Kidney epithelial cell (primary cell): ENCODE measurements around the gene DOK7. TPM values are rescaled to one million over a fixed set of nuclear protein-coding genes. Genes with fewer than 3 reads are reported as not detected.

ENCODE experiments used
- DNase-seq: peaks from one replicate; pipeline ENCODE4 v3.0.0-alpha.2; 2010; ENCODE audit warnings: low read depth
- H3K27me3 ChIP-seq: 2 replicates; pipeline ENCODE4 v1.6.0; 2011; ENCODE audit warnings: low read length; ENCODE audit not compliant: control insufficient read depth, insufficient read depth
- H3K36me3 ChIP-seq: 2 replicates; pipeline ENCODE4 v1.5.1; 2011; ENCODE audit warnings: low read length; ENCODE audit not compliant: control insufficient read depth, insufficient read depth
- H3K4me3 ChIP-seq: 2 replicates; pipeline ENCODE4 v1.5.1; 2011; ENCODE audit warnings: low read depth, mild to moderate bottlenecking, control low read depth, low read length
- total RNA-seq: library from RNA; depleted of rRNA; stranded (reverse); fragments of >200 nt; gene quantifications from 2 replicates; pipeline ENCODE4 v1.2.3, GENCODE V29; 2015
- TF ChIP-seq, protein P1 (sequence below): IDR thresholded peaks from 2 replicates; pipeline ENCODE4 v1.5.1; 2011; ENCODE audit warnings: mild to moderate bottlenecking, moderate library complexity, low read length, control low read depth, inconsistent platforms; ENCODE audit not compliant: insufficient read depth, poor library complexity, severe bottlenecking

The DOK7 gene
- total RNA-seq, 1 donor from 2014 or later: 6.9 TPM

DNA sequence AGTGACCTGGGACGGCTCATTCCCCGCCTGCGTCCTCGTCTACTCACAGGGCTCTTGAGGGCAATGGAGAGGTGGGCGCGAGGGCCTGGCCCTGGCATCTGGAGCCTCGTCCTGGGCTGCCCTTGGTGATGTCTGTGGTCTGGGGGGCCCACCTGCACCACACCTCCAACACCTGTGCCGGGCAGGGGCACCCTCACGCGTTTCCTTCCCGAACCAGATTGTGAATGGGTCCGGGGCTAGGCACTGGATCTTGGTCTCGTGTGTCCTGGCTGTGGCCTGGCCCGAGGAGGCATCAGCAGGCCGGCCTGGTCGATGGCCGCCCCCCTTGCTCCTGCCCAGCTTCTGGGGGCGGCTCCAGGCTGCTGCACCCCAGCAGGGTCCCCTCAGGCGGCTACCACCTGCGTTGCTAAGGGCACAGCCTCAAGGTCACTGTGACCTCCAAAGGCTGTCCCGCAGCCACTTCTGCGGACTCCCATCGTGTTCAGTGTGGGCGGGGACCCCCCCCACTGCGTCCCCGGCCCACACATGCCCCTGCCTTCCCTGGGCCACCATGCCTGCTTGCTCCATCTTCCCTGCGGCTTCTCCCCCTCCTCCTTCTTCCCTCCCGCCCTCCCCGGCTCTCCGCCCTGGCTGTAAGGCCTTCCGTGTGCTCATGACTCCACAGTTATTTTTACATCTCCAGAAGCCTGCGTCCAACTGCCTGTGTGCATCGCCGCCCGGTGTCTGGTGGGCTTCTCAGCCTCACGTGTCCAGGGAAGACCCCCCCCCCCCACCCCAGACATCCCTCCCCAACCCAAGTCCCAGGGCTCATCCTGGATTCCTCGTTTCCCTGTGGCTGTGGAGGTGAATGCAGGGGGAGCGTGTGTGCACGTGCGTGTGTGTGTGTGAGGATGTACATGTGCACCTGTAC lies 3.8 kb downstream of the DOK7 start:
- peaks cover 27% of the 10 kb centered on the region for H3K27me3 ChIP-seq
- H3K4me3 ChIP-seq: no peak overlapping the region
- H3K36me3 ChIP-seq: no peaks in the 10 kb centered on the region
- TF ChIP-seq, protein P1, sequence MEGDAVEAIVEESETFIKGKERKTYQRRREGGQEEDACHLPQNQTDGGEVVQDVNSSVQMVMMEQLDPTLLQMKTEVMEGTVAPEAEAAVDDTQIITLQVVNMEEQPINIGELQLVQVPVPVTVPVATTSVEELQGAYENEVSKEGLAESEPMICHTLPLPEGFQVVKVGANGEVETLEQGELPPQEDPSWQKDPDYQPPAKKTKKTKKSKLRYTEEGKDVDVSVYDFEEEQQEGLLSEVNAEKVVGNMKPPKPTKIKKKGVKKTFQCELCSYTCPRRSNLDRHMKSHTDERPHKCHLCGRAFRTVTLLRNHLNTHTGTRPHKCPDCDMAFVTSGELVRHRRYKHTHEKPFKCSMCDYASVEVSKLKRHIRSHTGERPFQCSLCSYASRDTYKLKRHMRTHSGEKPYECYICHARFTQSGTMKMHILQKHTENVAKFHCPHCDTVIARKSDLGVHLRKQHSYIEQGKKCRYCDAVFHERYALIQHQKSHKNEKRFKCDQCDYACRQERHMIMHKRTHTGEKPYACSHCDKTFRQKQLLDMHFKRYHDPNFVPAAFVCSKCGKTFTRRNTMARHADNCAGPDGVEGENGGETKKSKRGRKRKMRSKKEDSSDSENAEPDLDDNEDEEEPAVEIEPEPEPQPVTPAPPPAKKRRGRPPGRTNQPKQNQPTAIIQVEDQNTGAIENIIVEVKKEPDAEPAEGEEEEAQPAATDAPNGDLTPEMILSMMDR: no peak
- DNase-seq: no peak

DNA sequence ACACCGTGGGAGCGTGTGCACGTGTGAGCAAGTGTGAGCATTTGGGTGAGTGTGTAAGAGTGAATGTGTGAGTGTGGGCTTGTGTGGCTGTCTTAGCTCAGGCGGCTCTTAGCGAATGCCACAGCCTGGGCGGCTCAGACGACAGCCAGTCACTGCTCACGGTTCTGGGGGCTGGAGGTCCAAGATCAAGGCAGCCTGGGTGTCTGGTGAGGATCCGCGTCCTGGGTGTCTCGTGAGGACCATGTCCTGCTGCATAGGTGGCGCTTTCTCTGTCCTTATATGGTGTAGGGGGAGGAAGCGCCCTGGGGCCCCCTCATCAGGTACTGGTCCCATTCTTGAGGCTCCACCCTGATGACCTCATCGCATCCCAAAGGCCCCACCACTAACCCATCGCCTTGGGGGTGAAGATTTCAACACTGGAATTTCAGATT lies 4.5 kb downstream of the DOK7 start:
- TF ChIP-seq, protein P1: no peak
- Histone ChIP-seq H3K36me3 (no peaks in the 10 kb centered on the region), H3K4me3 (no peak overlapping the region), H3K27me3 (peaks cover 26% of the 10 kb centered on the region)
- DNase-seq: no peak

DNA sequence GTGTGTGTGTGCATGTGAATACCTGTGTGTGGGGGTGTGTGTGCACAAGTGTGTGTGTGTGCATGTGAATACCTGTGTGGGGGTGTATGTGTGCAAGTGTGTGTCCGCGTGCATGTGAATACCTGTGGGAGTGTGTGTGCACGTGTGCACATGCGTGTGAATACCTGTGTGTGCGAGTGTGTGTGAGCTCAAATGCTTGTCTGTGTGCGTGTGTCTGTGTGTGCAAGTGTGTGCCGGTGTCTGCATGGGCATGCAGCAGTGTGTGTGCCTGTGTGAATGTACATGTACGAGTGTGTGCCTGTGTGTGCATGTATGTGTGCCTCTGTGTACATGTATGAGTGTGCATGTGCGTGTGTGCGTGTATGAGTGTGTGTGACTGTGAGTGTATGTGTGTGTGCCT lies 5.0 kb downstream of the DOK7 start:
- TF ChIP-seq, protein P1: no peak
- DNase-seq: no peak
- Histone ChIP-seq H3K36me3 (no peaks in the 10 kb centered on the region), H3K4me3 (no peak overlapping the region), H3K27me3 (peaks cover 25% of the 10 kb centered on the region)

DNA sequence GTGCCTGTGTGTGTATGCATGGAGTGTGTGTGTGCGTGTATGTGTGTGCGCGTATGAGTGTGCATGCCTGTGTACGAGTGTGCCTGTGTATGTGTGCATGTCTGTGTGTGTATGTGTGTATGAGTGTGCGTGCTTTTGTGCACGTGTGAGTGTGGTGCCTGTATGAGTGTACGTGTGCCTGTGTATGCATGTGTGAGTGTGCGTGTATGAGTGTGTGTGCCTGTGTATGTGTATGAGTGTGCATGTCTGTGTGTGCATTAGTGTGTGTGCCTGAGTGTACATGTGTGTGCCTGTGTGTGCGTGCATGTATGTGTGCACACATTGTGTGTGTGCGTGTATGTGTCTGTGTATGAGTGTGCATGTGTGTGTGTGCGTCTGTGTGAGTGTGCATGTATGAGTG lies 5.7 kb downstream of the DOK7 start:
- TF ChIP-seq, protein P1: no peak
- Histone ChIP-seq H3K27me3 (peaks cover 21% of the 10 kb centered on the region), H3K4me3 (no peak overlapping the region), H3K36me3 (no peaks in the 10 kb centered on the region)
- no peak for DNase-seq

DNA sequence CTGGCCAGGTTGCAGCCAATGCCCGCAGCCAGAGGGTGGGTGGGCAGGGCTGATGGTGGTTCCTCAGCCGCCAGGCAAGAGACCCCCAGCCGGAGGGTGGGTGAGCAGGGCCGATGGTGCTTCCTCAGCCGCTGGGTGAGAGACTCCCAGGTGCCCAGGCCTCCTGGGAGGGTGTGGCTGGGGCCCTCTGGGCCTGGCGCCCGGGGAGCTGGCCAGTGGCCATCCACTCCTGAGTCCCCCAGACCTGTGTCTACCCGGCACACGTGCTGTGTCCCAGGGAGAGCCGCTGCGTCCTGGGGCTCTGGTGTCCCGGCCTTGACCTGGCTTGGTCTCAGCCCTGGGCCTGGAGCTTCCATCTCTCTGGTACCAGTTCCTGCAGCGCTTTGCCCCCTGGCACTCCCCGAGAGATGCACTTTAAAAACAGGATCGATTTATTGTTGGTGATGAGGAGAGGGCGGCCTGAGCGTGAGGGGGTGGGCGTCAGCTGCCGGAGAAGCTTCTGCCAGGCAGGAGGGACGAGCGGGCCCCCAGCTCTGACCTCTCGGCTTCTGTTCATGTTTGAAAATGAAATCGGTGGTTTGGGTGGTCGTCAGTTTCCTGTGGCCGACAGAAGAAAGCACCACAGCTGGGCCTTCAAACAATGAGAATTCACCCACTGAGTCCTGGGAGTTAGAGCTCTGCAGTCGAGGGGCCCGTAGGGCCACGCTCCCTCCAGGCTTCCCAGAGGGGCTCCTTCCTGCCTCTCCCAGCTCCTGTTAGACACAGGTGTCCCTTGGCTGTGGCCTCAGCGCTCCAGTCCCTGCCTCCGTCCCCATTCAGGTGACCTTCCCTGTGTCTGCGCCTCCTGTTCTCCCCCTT lies 6.5 kb downstream of the DOK7 start:
- Histone ChIP-seq H3K4me3 (no peak overlapping the region), H3K36me3 (no peaks in the 10 kb centered on the region), H3K27me3 (peaks cover 15% of the 10 kb centered on the region)
- TF ChIP-seq, protein P1: no peak
- no peak for DNase-seq
